Osteocyte (in vitro differentiated cells): Measurements from ENCODE around the gene NTRK2. TPM values are rescaled to one million over a fixed set of nuclear protein-coding genes. Genes with fewer than 3 reads are reported as not detected.

ENCODE experiments used
- DNase-seq: peaks from one replicate; pipeline ENCODE4 v3.0.0; 2021; ENCODE audit warnings: mixed read lengths; ENCODE audit not compliant: unreplicated experiment; ENCODE audit errors: extremely low spot score
- H3K27ac Mint-ChIP-seq: one replicate; pipeline ENCODE4 v1.8.0; 2021; ENCODE audit warnings: mild to moderate bottlenecking, mixed read lengths; ENCODE audit not compliant: unreplicated experiment
- H3K27me3 Mint-ChIP-seq: one replicate; pipeline ENCODE4 v1.8.0; 2021; ENCODE audit warnings: mixed read lengths; ENCODE audit not compliant: unreplicated experiment
- H3K36me3 Mint-ChIP-seq: one replicate; pipeline ENCODE4 v1.8.0; 2021; ENCODE audit warnings: mixed read lengths; ENCODE audit not compliant: unreplicated experiment
- H3K4me1 Mint-ChIP-seq: one replicate; pipeline ENCODE4 v1.8.0; 2021; ENCODE audit warnings: mixed read lengths; ENCODE audit not compliant: unreplicated experiment
- H3K4me3 Mint-ChIP-seq: one replicate; pipeline ENCODE4 v1.8.0; 2021; ENCODE audit warnings: mild to moderate bottlenecking, moderate library complexity, mixed read lengths; ENCODE audit not compliant: unreplicated experiment
- H3K9me3 Mint-ChIP-seq: one replicate; pipeline ENCODE4 v1.8.0; 2021; ENCODE audit warnings: mixed read lengths; ENCODE audit not compliant: unreplicated experiment
- CTCF ChIP-seq: fragments of 200-600 bp; sonication (generic); IDR thresholded peaks from 2 replicates; pipeline ENCODE4 v1.5.0; 2021; ENCODE audit warnings: antibody characterized with exemption, mild to moderate bottlenecking, moderate library complexity
- total RNA-seq: library from RNA; stranded (reverse); gene quantifications from 2 replicates; pipeline ENCODE4 v1.2.1, GENCODE V29; 2021

Gene NTRK2
- total RNA-seq, 1 donor from 2014 or later = 29.4 TPM

- DNase-seq = no peak
Measured at GRCh38 chr9:84670138-84671041, 861 bp downstream of the NTRK2 start.

GRCh38 chr9:84671586-84672521 lies 2.3 kb downstream of the NTRK2 start:
- peaks cover 5% of the 10 kb centered on the region for H3K36me3 Mint-ChIP-seq
- peaks cover 48% of the 10 kb centered on the region for H3K4me1 Mint-ChIP-seq
- H3K27me3 Mint-ChIP-seq = peaks cover 1% of the 10 kb centered on the region
- peak overlapping the region; percentile 92 for H3K4me3 Mint-ChIP-seq
- H3K9me3 Mint-ChIP-seq = no peaks in the 10 kb centered on the region
- TF ChIP-seq CTCF = no peak
- H3K27ac Mint-ChIP-seq = peak overlapping the region; percentile 82
- no peak for DNase-seq

More at GRCh38 chr9:84670138-84671041, 861 bp downstream of the NTRK2 start:
- Mint-ChIP-seq H3K4me3 (peak overlapping the region; percentile 92), H3K27ac (peak overlapping the region; percentile 53), H3K36me3 (peaks cover 1% of the 10 kb centered on the region), H3K27me3 (peaks cover 8% of the 10 kb centered on the region), H3K4me1 (peaks cover 47% of the 10 kb centered on the region), H3K9me3 (peaks cover 7% of the 10 kb centered on the region)
- TF ChIP-seq CTCF = no peak

GRCh38 chr9:84673806-84674205 lies 4.3 kb downstream of the NTRK2 start:
- Mint-ChIP-seq H3K36me3 (peaks cover 5% of the 10 kb centered on the region), H3K4me1 (peaks cover 41% of the 10 kb centered on the region), H3K9me3 (no peaks in the 10 kb centered on the region), H3K4me3 (no peak overlapping the region), H3K27ac (no peak overlapping the region), H3K27me3 (no peaks in the 10 kb centered on the region)
- no peak for TF ChIP-seq CTCF
- no peak for DNase-seq

GRCh38 chr9:84677080-84677479 lies 7.6 kb downstream of the NTRK2 start:
- no peaks in the 10 kb centered on the region for H3K9me3 Mint-ChIP-seq
- peaks cover 23% of the 10 kb centered on the region for H3K4me1 Mint-ChIP-seq
- H3K27ac Mint-ChIP-seq = no peak overlapping the region
- TF ChIP-seq CTCF = no peak
- H3K27me3 Mint-ChIP-seq = no peaks in the 10 kb centered on the region
- H3K4me3 Mint-ChIP-seq = no peak overlapping the region
- H3K36me3 Mint-ChIP-seq = peaks cover 5% of the 10 kb centered on the region
- DNase-seq = no peak

GRCh38 chr9:84679571-84679970 lies 10.0 kb downstream of the NTRK2 start:
- Mint-ChIP-seq H3K36me3 (peaks cover 6% of the 10 kb centered on the region), H3K4me3 (no peak overlapping the region), H3K27ac (no peak overlapping the region), H3K9me3 (no peaks in the 10 kb centered on the region), H3K4me1 (peaks cover 6% of the 10 kb centered on the region), H3K27me3 (no peaks in the 10 kb centered on the region)
- DNase-seq = no peak
- no peak for TF ChIP-seq CTCF
